Neural cell (in vitro differentiated cells): ENCODE results near the gene COL13A1.

Experiments used
- RAD21 ChIP-seq: fragments of 450-650 bp; conservative IDR thresholded peaks from 2 replicates; pipeline ENCODE4 v1.6.1; 2014; ENCODE audit warnings: antibody characterized with exemption, mild to moderate bottlenecking, moderate library complexity
- TF ChIP-seq, protein P1 (sequence below): fragments of 450-650 bp; IDR thresholded peaks from 2 replicates; pipeline ENCODE4 v1.5.1; 2014; ENCODE audit warnings: antibody characterized with exemption, mild to moderate bottlenecking, moderate library complexity; ENCODE audit not compliant: poor library complexity, severe bottlenecking

- TF ChIP-seq RAD21, result no peak
- TF ChIP-seq, protein P1, sequence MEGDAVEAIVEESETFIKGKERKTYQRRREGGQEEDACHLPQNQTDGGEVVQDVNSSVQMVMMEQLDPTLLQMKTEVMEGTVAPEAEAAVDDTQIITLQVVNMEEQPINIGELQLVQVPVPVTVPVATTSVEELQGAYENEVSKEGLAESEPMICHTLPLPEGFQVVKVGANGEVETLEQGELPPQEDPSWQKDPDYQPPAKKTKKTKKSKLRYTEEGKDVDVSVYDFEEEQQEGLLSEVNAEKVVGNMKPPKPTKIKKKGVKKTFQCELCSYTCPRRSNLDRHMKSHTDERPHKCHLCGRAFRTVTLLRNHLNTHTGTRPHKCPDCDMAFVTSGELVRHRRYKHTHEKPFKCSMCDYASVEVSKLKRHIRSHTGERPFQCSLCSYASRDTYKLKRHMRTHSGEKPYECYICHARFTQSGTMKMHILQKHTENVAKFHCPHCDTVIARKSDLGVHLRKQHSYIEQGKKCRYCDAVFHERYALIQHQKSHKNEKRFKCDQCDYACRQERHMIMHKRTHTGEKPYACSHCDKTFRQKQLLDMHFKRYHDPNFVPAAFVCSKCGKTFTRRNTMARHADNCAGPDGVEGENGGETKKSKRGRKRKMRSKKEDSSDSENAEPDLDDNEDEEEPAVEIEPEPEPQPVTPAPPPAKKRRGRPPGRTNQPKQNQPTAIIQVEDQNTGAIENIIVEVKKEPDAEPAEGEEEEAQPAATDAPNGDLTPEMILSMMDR, result no peak
Observed at GRCh38 chr10:69810675-69811397, 9.1 kb downstream of the COL13A1 start.
